Memory B cell (primary cell): ENCODE data around the gene WDR33.
A peak's percentile ranks its signal among the peaks of the same experiment; 100 is the strongest.
"Not testable (repeated sequence)": the region's sequence is repeated elsewhere in the genome, so short reads cannot be mapped to it uniquely, and the experiment has no call there.

Experiments
- ATAC-seq: fragments of 150-1000 bp; cut with Tn5 transposase; 2 replicates; pipeline ENCODE4 v1.10.0; 2021; ENCODE audit warnings: low read depth, mild to moderate bottlenecking, moderate library complexity
- DNase-seq, 2 donors: peaks; one replicate each; pipeline ENCODE4 v3.0.0; 2022; ENCODE audit warnings: low spot score in 2 of 2
- H3K27ac Mint-ChIP-seq: one replicate; pipeline ENCODE4 v1.8.0; 2022; ENCODE audit warnings: mild to moderate bottlenecking, moderate library complexity, mixed read lengths
- H3K27me3 Mint-ChIP-seq: one replicate; pipeline ENCODE4 v1.8.0; 2022; ENCODE audit warnings: mixed read lengths
- H3K36me3 Mint-ChIP-seq: one replicate; pipeline ENCODE4 v1.8.0; 2022; ENCODE audit warnings: mild to moderate bottlenecking, mixed read lengths
- H3K4me1 Mint-ChIP-seq: one replicate; pipeline ENCODE4 v1.8.0; 2022; ENCODE audit warnings: mixed read lengths
- H3K4me3 Mint-ChIP-seq: one replicate; pipeline ENCODE4 v1.8.0; 2022; ENCODE audit warnings: mild to moderate bottlenecking, moderate library complexity, mixed read lengths
- H3K9me3 Mint-ChIP-seq: one replicate; pipeline ENCODE4 v1.8.0; 2022; ENCODE audit warnings: mixed read lengths

The WDR33 gene

DNA sequence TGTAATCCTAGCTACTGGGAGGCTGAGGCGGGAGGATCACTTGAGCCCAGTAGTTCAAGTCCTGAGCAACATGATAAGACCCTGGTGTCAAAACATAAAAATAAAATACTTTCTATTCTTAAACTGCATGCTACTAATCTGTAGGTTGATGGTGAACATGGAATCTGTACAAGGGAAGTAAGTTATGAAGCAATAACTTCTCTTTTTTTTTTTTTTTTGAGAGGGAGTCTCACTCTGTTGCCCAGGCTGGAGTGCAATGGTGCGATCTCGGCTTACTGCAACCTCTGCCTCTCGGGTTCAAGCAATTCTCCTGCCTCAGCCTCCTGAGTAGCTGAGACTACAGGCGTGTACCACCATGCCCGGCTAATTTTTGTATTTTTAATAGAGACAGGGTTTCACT, 16.1 kb downstream of the WDR33 start:
- not testable (repeated sequence) for DNase-seq, H3K27me3 Mint-ChIP-seq, H3K36me3 Mint-ChIP-seq, H3K9me3 Mint-ChIP-seq, H3K27ac Mint-ChIP-seq, H3K4me3 Mint-ChIP-seq
- peaks cover 34% of the 10 kb centered on the region for H3K4me1 Mint-ChIP-seq
- peak; percentile 55 for ATAC-seq

DNA sequence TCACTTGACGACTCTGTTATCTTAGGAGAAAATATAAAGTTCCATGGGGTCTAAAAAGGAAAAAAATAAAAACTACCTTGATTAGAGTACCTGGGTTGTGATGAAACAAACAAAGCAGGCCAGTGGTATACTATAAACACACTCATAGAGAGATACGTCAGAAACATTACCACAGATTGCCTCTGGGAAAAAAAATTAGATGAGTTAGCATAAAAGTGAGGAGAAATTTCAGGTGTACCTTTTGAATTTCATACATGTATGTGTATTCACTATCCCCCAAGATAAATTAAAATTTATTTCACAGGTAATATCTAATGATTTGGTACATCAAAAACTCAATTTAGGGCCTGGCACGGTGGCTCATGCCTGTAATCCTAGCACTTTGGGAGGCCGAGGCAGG, 18.2 kb downstream of the WDR33 start:
- Mint-ChIP-seq H3K4me1 (peaks cover 28% of the 10 kb centered on the region), H3K27me3 (no peaks in the 10 kb centered on the region), H3K36me3 (peaks cover 4% of the 10 kb centered on the region), H3K9me3 (no peaks in the 10 kb centered on the region), H3K27ac (no peak overlapping the region), H3K4me3 (no peak overlapping the region)
- no peak for DNase-seq
- no peak for ATAC-seq

DNA sequence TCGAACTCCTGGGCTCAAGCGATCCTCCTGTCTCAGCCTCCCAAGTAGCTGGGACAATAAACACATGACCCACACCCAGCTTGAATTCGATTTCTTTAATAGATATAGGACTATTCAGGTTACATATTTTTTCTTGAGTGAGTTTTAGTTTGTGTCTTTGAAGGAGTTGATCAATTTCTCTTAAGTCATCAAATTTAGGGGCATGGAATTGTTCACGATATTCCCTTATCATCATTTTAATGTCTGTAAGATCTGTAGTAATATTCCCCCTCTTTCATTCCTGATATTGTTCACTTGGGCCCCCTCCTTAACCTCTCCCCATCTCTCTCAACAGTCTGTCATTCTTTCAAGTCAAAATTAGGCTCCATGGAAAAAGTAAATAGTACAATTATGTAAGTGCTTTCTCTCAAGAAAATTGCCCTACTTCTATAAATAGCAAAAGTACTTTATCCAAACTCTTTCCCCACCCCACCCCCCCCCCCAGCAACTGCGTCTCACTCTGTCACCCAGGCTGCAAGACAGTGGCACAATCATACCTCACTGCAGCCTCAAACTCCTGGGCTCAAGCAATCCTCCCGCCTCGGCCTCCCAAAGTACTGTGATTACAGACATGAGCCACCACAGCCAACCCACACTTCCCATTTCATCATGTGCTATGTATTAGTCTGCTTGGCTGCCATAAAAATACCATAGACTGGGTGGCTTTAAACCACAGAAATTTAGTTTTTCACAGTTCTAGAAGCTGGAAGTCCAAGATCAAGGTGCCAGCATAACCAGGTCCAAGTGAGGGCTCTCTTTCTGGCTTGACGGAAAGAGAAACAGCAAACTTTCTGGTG, 20.1 kb downstream of the WDR33 start:
- DNase-seq (no peak), ATAC-seq (no peak)
- Mint-ChIP-seq H3K36me3 (peaks cover 3% of the 10 kb centered on the region), H3K27me3 (no peaks in the 10 kb centered on the region), H3K4me3 (no peak overlapping the region), H3K9me3 (no peaks in the 10 kb centered on the region), H3K27ac (no peak overlapping the region), H3K4me1 (peaks cover 20% of the 10 kb centered on the region)

DNA sequence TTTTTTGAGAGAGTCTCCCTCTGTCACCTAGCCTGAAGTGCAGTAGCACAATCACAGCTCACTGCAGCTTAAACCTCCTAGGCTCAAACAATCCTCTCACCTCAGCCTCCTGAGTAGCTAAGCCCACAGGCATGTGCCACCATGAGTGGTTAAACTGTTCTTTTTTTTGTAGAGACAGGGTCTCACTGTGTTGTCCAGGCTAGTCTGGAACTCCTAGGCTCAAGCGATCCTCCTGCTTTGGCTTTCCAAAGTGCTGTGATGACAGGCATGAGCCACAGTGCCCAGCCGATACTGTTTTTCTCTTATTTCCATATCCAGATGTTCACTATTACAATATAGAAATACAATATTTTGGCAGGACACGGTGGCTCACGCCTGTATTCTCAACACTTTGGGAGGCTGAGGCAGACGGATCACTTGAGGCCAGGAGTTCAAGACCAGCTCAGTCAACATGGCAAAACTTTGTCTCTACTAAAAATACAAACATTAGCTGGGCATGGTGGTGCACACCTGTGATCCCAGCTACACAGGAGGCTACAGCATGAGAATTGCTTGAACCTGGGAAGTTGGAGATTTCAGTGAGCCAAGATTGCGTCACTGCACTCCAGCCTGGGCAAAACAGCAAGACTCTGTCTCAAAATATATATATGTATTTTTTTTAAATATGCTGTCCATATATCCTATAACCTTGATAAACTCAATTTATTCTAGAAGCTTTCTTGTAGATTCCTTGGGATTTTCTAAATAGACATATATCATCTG, 24.7 kb downstream of the WDR33 start:
- peaks cover 13% of the 10 kb centered on the region for H3K4me1 Mint-ChIP-seq
- H3K9me3 Mint-ChIP-seq, result no peaks in the 10 kb centered on the region
- DNase-seq (no peak), ATAC-seq (no peak)
- no peaks in the 10 kb centered on the region for H3K27me3 Mint-ChIP-seq
- no peak overlapping the region for H3K4me3 Mint-ChIP-seq
- H3K36me3 Mint-ChIP-seq, result peaks cover 8% of the 10 kb centered on the region
- H3K27ac Mint-ChIP-seq, result no peak overlapping the region

DNA sequence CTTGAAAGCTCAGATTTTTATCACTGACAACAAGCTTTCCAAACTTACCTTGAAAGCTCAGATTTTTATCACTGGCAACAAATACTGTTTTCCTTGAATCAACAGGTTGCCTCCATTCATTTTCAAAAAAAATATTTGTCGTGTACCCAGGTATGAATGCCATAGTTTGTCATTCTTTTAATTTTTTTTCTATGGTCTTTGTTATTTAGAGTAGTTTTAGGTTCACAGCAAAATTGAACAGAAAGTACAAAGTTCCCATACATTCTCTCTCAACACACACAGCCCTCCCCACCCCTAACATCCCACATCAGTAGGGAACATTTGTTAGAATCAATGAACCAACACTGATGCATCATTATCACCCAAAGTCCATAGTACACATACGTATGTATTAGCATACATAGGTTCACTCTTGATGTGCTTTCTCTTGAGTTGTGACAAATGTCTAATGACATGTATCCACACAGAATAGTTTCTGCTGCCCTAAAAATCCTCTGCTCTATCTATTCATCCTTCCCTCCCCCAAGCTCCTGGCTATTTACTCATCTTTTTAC, 25.9 kb downstream of the WDR33 start:
- Mint-ChIP-seq H3K27ac (peak overlapping the region; percentile 23), H3K4me3 (no peak overlapping the region)
- ATAC-seq, result no peak

DNA sequence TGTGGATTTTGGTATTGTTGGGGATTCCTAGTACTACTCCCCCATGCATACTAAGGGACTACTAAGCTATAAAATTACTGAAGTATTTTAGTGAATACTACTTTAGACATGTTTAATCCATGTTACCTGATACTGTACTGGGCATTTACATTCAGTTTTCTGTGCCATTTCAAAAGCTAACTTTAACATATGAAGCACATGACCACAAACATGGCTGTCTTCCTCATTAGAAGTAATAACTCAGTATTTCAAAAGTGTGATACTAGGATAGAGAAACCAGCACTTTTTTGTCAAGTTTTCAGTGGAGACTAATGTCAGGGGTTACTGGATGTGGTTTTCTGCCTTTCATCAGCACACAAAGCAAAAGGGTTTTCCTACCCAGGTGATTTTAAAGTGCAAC, 27.9 kb downstream of the WDR33 start:
- H3K27me3 Mint-ChIP-seq, result no peaks in the 10 kb centered on the region
- ATAC-seq (no peak), DNase-seq (no peak)
- no peaks in the 10 kb centered on the region for H3K9me3 Mint-ChIP-seq
- peaks cover 8% of the 10 kb centered on the region for H3K36me3 Mint-ChIP-seq
- H3K4me1 Mint-ChIP-seq, result peaks cover 17% of the 10 kb centered on the region
- no peak overlapping the region for H3K27ac Mint-ChIP-seq
- no peak overlapping the region for H3K4me3 Mint-ChIP-seq

More for the DNA sequence above, 25.9 kb downstream of the WDR33 start:
- Mint-ChIP-seq H3K27me3 (no peaks in the 10 kb centered on the region), H3K9me3 (no peaks in the 10 kb centered on the region), H3K4me1 (peaks cover 9% of the 10 kb centered on the region), H3K36me3 (peaks cover 5% of the 10 kb centered on the region)
- no peak for DNase-seq

DNA sequence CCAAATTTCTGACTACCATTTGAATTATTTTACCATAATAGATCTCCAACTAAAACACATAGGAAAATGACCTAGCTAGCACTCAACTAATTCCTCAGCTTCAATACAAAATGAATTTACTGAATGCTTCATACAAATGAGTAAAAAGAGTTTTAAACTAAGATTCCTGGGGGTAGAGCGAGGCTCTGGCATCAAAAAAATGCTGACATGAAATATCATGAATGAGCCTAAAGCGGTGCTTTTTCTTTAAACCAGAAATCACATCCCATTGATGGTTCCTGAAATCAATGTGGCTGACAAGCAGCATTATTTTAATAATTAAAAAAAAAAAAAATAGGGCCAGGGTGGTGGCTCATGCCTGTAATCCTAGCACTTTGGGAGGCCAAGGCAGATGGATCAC, 32.1 kb downstream of the WDR33 start:
- Mint-ChIP-seq H3K4me3 (no peak overlapping the region), H3K36me3 (peaks cover 3% of the 10 kb centered on the region), H3K27me3 (no peaks in the 10 kb centered on the region), H3K9me3 (no peaks in the 10 kb centered on the region), H3K4me1 (peaks cover 25% of the 10 kb centered on the region), H3K27ac (peak overlapping the region; percentile 33)
- no peak for ATAC-seq
- no peak for DNase-seq

DNA sequence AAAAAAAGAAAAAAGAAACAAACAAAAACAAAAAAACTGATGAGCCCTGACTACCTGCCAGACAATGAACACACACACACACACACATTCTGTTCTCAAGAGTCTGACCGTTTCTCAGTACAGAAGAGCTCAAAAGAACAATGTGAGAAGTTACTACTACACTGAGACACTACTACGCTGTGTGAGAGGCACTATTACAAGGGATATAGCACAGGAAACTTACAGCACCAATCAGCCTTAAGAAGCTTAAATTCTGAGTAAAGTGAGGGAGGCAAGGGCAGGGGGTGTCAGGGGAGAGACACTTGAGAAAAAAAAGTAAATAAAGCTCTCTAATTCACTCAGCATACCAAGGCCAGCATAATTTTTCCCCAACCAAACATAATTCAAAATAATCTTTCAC, 32.5 kb downstream of the WDR33 start:
- H3K9me3 Mint-ChIP-seq, result no peaks in the 10 kb centered on the region
- H3K4me1 Mint-ChIP-seq, result peaks cover 25% of the 10 kb centered on the region
- DNase-seq (no peak), ATAC-seq (no peak)
- no peaks in the 10 kb centered on the region for H3K27me3 Mint-ChIP-seq
- H3K27ac Mint-ChIP-seq, result peak overlapping the region; percentile 33
- peaks cover 3% of the 10 kb centered on the region for H3K36me3 Mint-ChIP-seq
- H3K4me3 Mint-ChIP-seq, result no peak overlapping the region

DNA sequence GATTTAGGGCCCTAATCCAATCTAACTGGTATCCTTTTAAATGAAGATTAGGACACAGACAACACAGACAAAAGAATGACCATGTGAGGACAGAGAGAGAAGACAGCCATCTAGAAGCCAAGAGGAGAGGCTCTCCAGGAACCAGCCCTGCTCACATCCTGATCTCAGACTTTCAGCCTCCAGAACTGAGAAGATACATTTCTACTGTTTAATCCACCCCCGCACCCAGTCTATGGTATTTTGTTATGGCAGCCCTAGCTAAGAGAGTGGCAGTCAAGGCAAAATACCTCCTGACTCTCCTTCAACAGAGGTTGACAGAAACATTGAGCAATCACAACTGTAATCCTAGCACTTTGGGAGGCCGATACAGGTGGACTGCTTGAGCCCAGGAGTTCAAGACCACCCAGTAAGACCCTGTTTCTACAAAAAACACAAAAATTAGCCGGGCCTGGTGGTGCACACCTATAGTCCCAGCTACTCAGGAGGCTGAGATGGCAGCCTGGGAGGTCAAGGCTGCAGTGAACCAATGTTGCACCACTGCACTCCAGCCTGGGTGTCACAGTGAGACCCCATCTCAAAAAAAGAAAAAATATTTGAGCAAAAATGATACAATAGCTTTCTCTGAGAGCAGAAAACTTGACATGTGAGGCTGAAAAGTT, 34.7 kb downstream of the WDR33 start:
- Mint-ChIP-seq H3K36me3 (peaks cover 3% of the 10 kb centered on the region), H3K4me3 (no peak overlapping the region), H3K4me1 (peaks cover 27% of the 10 kb centered on the region), H3K27ac (peak overlapping the region; percentile 36), H3K9me3 (no peaks in the 10 kb centered on the region), H3K27me3 (no peaks in the 10 kb centered on the region)
- DNase-seq (no peak), ATAC-seq (no peak)

DNA sequence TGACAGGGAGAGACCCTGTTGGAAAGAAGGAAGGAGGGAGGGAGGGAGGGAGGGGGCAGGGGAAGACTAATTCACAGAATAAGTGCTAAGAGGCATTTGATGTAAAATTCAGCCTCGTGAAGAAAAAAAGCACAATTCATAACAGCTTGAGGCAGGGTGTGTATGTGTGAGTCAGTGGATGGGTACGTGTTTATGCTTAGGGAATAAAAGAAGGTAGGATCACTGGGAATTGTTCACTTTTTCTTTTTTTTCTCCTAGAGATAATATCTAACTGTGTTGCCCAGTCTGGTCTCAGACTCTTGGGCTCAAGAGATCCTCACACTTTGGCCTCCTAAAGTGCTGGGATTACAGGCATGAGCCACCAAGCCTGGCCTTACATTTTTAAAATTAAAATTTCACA, 39.2 kb downstream of the WDR33 start:
- Mint-ChIP-seq H3K27ac (no peak overlapping the region), H3K4me3 (no peak overlapping the region), H3K4me1 (peaks cover 13% of the 10 kb centered on the region), H3K36me3 (peaks cover 8% of the 10 kb centered on the region), H3K9me3 (no peaks in the 10 kb centered on the region), H3K27me3 (no peaks in the 10 kb centered on the region)
- no peak for DNase-seq
- ATAC-seq, result no peak

DNA sequence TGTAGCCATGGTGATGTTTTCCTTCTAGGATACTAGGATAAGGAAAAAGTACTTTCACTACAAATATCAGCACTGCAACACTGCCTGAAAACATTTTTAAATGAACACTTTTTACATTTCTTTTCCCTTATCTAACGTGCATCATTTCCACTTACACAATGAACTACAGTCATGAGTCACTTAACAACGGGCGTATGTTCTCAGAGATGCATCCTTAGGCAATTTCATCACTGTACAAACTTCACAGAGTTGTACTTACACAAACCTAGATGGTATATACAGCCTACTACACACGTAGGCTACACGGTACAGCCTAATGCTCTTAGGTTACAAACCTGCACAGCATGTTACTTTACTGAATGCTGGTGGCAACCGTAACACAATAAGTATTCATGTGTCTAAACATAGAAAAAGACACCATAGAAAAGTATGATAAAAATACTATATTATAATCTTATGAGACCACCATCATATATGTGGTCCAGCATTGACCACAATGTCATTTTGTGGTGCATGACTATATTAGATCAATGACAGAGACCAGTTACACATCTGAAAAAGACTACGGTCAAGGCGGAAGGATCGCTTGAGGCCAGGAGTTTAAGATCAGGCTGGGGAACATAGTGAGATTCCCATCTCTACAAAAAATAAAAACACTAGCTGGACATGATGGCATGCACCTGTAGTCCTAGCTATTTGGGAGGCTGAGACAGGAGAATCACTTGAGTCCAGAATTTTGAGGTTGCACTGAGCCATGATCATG, 39.8 kb downstream of the WDR33 start:
- Mint-ChIP-seq H3K4me3 (no peak overlapping the region), H3K27ac (no peak overlapping the region), H3K36me3 (peaks cover 10% of the 10 kb centered on the region), H3K9me3 (no peaks in the 10 kb centered on the region), H3K27me3 (no peaks in the 10 kb centered on the region), H3K4me1 (peaks cover 12% of the 10 kb centered on the region)
- ATAC-seq (no peak), DNase-seq (no peak)

DNA sequence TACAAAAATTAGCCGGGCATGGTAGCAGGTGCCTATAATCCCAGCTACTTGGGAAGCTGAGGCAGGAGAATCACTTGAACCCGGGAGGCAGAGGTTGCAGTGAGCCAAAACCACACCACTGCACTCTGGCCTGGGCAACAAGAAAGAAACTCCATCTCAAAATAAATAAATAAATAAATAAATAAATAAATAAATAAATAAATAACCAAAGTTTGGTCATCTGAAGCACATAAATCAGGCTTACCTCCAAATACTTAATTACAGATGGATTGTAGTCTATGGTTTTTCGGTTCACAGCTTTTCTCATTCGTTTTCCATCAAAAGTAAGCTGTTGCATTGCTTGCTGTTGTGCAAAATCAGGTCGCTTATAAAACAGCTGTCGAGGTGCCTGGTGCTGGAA, 40.4 kb downstream of the WDR33 start:
- DNase-seq, H3K4me3 Mint-ChIP-seq, H3K36me3 Mint-ChIP-seq, H3K27ac Mint-ChIP-seq, H3K4me1 Mint-ChIP-seq, H3K27me3 Mint-ChIP-seq, H3K9me3 Mint-ChIP-seq, ATAC-seq: not testable (repeated sequence)

DNA sequence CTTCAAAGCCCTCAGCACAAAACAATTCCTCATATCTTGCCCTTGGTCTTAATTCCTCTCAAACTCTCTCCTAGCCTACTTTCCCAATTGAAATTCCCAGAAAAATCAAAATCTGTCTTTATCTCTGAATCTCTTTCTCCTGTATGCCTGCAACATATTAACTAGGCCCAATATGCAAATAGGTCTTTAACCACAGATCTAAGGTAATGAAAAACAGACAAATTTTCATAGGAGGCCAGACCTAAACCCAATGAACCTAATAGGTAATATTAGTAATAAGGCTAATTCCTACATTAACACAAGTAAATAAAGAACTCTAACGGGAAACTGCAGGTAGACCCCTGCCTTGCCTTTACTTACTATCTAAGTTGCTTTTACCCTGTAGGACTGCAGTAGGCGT, 41.4 kb downstream of the WDR33 start:
- no peak for ATAC-seq
- peak overlapping the region; percentile 18 for H3K27ac Mint-ChIP-seq

More for the DNA sequence above, 41.4 kb downstream of the WDR33 start:
- H3K4me3 Mint-ChIP-seq, result no peak overlapping the region
- peaks cover 15% of the 10 kb centered on the region for H3K36me3 Mint-ChIP-seq
- no peak for DNase-seq
- H3K4me1 Mint-ChIP-seq, result peaks cover 8% of the 10 kb centered on the region
- no peaks in the 10 kb centered on the region for H3K27me3 Mint-ChIP-seq
- no peaks in the 10 kb centered on the region for H3K9me3 Mint-ChIP-seq
